ENCODE measurements around the gene MEFV.

The MEFV gene

DNA sequence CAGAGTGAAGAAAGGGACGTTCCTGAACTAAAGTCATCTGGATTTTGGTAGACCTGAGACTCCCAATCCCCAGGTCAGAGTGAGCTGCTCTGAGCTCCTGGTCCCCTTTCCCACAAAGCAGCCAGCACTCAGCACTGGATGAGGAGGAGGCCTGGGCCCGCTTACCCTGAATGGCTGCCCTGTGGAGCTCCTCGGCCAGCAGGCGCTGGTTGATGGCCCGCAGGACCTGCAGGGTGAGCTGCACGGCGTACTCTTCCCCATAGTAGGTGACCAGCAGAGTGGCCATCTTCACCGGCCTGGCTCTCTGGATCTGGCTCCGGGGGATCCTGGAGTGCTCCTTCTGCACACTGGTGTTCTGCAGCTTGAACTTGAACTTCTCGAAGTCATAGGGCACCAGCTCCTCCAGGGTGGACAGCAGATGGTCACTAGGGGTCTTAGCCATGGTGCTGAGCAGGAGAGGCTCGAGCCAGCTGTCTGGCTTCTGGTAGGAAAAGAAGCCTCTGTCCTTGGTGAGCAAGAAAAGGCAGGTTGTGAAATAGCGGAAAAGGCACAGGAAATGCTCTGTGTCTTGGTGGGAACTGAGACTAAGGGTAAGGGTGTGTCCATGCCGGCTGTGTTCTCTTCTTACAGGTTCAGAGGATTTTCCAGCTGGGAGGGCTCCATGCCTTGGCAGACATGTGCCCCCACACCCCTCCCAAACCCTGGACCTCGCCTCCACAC, at the start of gene MEFV:
Gene MEFV (minus strand): TSS at position 488 of the 720 bp plus-strand sequence. CDS start 46 bp downstream, at position 442.
- DNase-seq (ENCODE audit: low read depth) = no peak
- H3K4me3 ChIP-seq (ENCODE audit: low read depth, low read length) = no peak within 1 kb of the TSS
- TF ChIP-seq, protein P1, sequence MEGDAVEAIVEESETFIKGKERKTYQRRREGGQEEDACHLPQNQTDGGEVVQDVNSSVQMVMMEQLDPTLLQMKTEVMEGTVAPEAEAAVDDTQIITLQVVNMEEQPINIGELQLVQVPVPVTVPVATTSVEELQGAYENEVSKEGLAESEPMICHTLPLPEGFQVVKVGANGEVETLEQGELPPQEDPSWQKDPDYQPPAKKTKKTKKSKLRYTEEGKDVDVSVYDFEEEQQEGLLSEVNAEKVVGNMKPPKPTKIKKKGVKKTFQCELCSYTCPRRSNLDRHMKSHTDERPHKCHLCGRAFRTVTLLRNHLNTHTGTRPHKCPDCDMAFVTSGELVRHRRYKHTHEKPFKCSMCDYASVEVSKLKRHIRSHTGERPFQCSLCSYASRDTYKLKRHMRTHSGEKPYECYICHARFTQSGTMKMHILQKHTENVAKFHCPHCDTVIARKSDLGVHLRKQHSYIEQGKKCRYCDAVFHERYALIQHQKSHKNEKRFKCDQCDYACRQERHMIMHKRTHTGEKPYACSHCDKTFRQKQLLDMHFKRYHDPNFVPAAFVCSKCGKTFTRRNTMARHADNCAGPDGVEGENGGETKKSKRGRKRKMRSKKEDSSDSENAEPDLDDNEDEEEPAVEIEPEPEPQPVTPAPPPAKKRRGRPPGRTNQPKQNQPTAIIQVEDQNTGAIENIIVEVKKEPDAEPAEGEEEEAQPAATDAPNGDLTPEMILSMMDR (IDR thresholded peaks at IDR 0.05; ENCODE audit: low read depth, low read length, missing control alignments) = no peak
- in situ Hi-C loops (cut with HindIII; ENCODE audit: low sequenced_read_pairs) = no loop called here

DNA sequence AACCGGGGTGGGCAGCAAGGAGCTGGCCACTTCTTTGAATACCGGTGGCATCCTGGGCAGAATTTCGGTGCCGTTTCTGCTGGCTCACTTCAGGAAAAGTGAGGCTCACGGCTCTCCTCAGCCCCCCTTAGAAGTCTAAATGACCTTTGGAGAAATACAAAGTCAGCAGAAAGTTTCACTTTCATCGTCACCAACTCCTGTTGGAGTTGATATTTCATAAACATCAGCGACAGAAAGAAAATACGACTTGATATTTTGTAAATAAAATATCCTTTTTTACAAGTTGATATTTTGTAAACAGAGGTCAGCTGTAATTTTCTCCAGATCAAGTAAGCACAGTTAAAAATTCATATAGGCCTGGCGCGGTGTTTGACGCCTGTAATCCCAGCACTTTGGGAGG, 49.6 kb upstream of the MEFV start:
- in situ Hi-C loops (cut with HindIII; ENCODE audit: low sequenced_read_pairs) = no loop called here
- DNase-seq (ENCODE audit: low read depth) = no peak

GRCh38 chr16:3305109-3306068, 49.0 kb upstream of the MEFV start, which contains the start of the genes TIGD7 and ZNF75A:
Gene TIGD7, minus strand, starts transcription at chr16:3305430. Its CDS starts 4,816 bp downstream, at chr16:3300614.
Gene ZNF75A, plus strand, starts transcription at chr16:3305497. Its CDS starts 2,932 bp downstream, at chr16:3308429.
- in situ Hi-C loops (cut with HindIII; ENCODE audit: low sequenced_read_pairs) = no loop called here
- peak; percentile 49 for DNase-seq (ENCODE audit: low read depth)
- TF ChIP-seq, protein P1 (IDR thresholded peaks at IDR 0.05; ENCODE audit: low read depth, low read length, missing control alignments) = peak; percentile 5
- H3K4me3 ChIP-seq (ENCODE audit: low read depth, low read length) = peak within 1 kb of the TSS; percentile 64

More for the DNA sequence above, 49.6 kb upstream of the MEFV start:
- TF ChIP-seq, protein P1 (IDR thresholded peaks at IDR 0.05; ENCODE audit: low read depth, low read length, missing control alignments) = no peak
- peak overlapping the region; percentile 64 for H3K4me3 ChIP-seq (ENCODE audit: low read depth, low read length)

- TF ChIP-seq, protein P1 (IDR thresholded peaks at IDR 0.05; ENCODE audit: low read depth, low read length, missing control alignments) = no peak
- peak overlapping the region; percentile 64 for H3K4me3 ChIP-seq (ENCODE audit: low read depth, low read length)
- no peak for DNase-seq (ENCODE audit: low read depth)
- in situ Hi-C loops (cut with HindIII; ENCODE audit: low sequenced_read_pairs) = no loop called here
These were observed 47.9 kb upstream of the MEFV start for GRCh38 chr16:3304370-3304769.

- DNase-seq (ENCODE audit: low read depth) = no peak
- in situ Hi-C loops (cut with HindIII; ENCODE audit: low sequenced_read_pairs) = no loop called here
- H3K4me3 ChIP-seq (ENCODE audit: low read depth, low read length) = no peak overlapping the region
- TF ChIP-seq, protein P1 (IDR thresholded peaks at IDR 0.05; ENCODE audit: low read depth, low read length, missing control alignments) = no peak
These were observed 39.4 kb upstream of the MEFV start for GRCh38 chr16:3295783-3296182.

DNA sequence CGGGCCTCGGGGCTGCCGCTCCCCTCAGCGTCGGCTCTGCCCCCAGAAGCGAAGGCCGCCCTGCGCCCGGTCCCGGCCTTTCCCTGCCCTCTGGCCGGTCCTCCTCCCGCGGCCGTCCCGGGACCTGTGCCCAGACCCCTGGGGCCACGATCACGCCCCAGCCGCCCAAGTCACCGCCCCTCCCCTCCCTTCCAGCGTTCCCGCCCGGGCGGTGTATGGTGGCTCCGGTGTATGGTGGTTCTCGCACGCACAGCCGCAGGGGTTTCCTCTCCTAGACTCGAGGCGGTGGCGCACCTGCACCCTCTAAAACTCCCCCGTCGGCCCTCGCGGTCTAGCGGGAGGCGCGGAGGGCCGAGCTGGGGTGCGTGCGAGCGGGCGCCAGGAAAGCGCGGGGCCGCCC, 38.8 kb upstream of the MEFV start:
- in situ Hi-C loops (cut with HindIII; ENCODE audit: low sequenced_read_pairs) = no loop called here
- DNase-seq (ENCODE audit: low read depth) = no peak
- TF ChIP-seq, protein P1 (IDR thresholded peaks at IDR 0.05; ENCODE audit: low read depth, low read length, missing control alignments) = no peak
- no peak overlapping the region for H3K4me3 ChIP-seq (ENCODE audit: low read depth, low read length)

Data from astrocyte of the cerebellum (primary cell).